Neutrophil (primary cell): ENCODE data around the gene ANTXR1.

Experiments used
- H3K27ac ChIP-seq: fragments of 200-600 bp; sonication (generic); 2 replicates; pipeline ENCODE4 v1.5.1; 2016; ENCODE audit warnings: mild to moderate bottlenecking, moderate library complexity
- H3K27me3 ChIP-seq: fragments of 200-600 bp; sonication (generic); 2 replicates; pipeline ENCODE4 v1.6.0; 2016; ENCODE audit warnings: mild to moderate bottlenecking
- H3K36me3 ChIP-seq: fragments of 200-600 bp; sonication (generic); 2 replicates; pipeline ENCODE4 v1.5.1; 2017
- H3K4me1 ChIP-seq, 2 experiments: fragments of 200-600 bp in 1 of 2; sonication (generic) in 1 of 2; 1 replicate in 1 of 2; 2 replicates in 1 of 2; pipeline versions ENCODE4 v1.5.1 to v1.6.1; 2013 to 2016; ENCODE audit warnings: low read depth in 1 of 2, low read length in 1 of 2, mild to moderate bottlenecking in 1 of 2, moderate library complexity in 1 of 2; ENCODE audit not compliant: control insufficient read depth in 1 of 2, insufficient read depth in 1 of 2
- H3K4me3 ChIP-seq, 2 experiments: fragments of 200-600 bp in 1 of 2; sonication (generic) in 1 of 2; 1 replicate in 1 of 2; 2 replicates in 1 of 2; pipeline ENCODE4 v1.5.1; 2013 to 2016; ENCODE audit warnings: low read depth in 1 of 2, low read length in 1 of 2, mild to moderate bottlenecking in 1 of 2, moderate library complexity in 1 of 2
- H3K9me3 ChIP-seq: fragments of 200-600 bp; sonication (generic); 2 replicates; pipeline ENCODE4 v1.5.1; 2016
- CTCF ChIP-seq: fragments of 200-600 bp; sonication (generic); IDR thresholded peaks from 2 replicates; pipeline ENCODE4 v1.5.1; 2016; ENCODE audit warnings: antibody characterized with exemption

The ANTXR1 gene

GRCh38 chr2:69090820-69091219 is 77.8 kb downstream of the ANTXR1 start:
- no peaks in the 10 kb centered on the region for H3K4me1 ChIP-seq
- no peaks in the 10 kb centered on the region for H3K27me3 ChIP-seq
- H3K36me3 ChIP-seq = no peaks in the 10 kb centered on the region
- no peak for TF ChIP-seq CTCF
- H3K9me3 ChIP-seq = no peaks in the 10 kb centered on the region
- no peak overlapping the region for H3K27ac ChIP-seq
- no peak overlapping the region for H3K4me3 ChIP-seq

GRCh38 chr2:69092857-69093256 is 79.9 kb downstream of the ANTXR1 start:
- Histone ChIP-seq H3K27ac (no peak overlapping the region), H3K36me3 (no peaks in the 10 kb centered on the region), H3K4me3 (no peak overlapping the region), H3K4me1 (no peaks in the 10 kb centered on the region), H3K9me3 (no peaks in the 10 kb centered on the region), H3K27me3 (no peaks in the 10 kb centered on the region)
- no peak for TF ChIP-seq CTCF

- no peak for TF ChIP-seq CTCF
- H3K36me3 ChIP-seq = no peaks in the 10 kb centered on the region
- H3K4me1 ChIP-seq = no peaks in the 10 kb centered on the region
- no peaks in the 10 kb centered on the region for H3K9me3 ChIP-seq
- H3K27ac ChIP-seq = no peak overlapping the region
- H3K27me3 ChIP-seq = no peaks in the 10 kb centered on the region
- H3K4me3 ChIP-seq = no peak overlapping the region
These were observed 82.3 kb downstream of the ANTXR1 start for GRCh38 chr2:69095305-69095704.

- H3K27ac ChIP-seq = no peak overlapping the region
- no peaks in the 10 kb centered on the region for H3K36me3 ChIP-seq
- H3K9me3 ChIP-seq = no peaks in the 10 kb centered on the region
- H3K27me3 ChIP-seq = no peaks in the 10 kb centered on the region
- no peaks in the 10 kb centered on the region for H3K4me1 ChIP-seq
- no peak for TF ChIP-seq CTCF
- no peak overlapping the region for H3K4me3 ChIP-seq
These were observed 83.5 kb downstream of the ANTXR1 start for GRCh38 chr2:69096326-69097095.

GRCh38 chr2:69097148-69097610 is 84.2 kb downstream of the ANTXR1 start:
- Histone ChIP-seq H3K27ac (no peak overlapping the region), H3K36me3 (no peaks in the 10 kb centered on the region), H3K4me3 (no peak overlapping the region), H3K27me3 (no peaks in the 10 kb centered on the region), H3K4me1 (no peaks in the 10 kb centered on the region), H3K9me3 (no peaks in the 10 kb centered on the region)
- no peak for TF ChIP-seq CTCF
